GM12878 (cell line): ENCODE data around the gene AP1M2. TPM values are rescaled to one million over a fixed set of nuclear protein-coding genes. Genes with fewer than 3 reads are reported as not detected.

Experiments
- ATAC-seq: fragments of 200-7000 bp; cut with Tn5 transposase; 3 replicates; pipeline ENCODE4 v1.9.1; 2020; ENCODE audit warnings: mild to moderate bottlenecking, moderate library complexity
- BruUV-seq: library from RNA; stranded (reverse); fragments of 400-500 nt; replicated peaks from 2 replicates; lab custom pipeline; 2021; lab: Mats Ljungman, UMichigan
- CTCF ChIA-PET: fragments of 300-600 bp; sonication (Branson Sonifier 250); formaldehyde crosslinking; extraction: SDS; loops from one replicate; lab custom pipeline; 2021; ENCODE audit warnings: inconsistent platforms; lab: Yijun Ruan, JAX
- POLR2A ChIA-PET: fragments of 350-600 bp; formaldehyde crosslinking; extraction: SDS; loops from one replicate; lab custom pipeline; 2021; ENCODE audit warnings: inconsistent platforms; lab: Charles Lee
- RAD21 ChIA-PET: fragments of 300-600 bp; sonication (Branson Sonifier 250); formaldehyde crosslinking; loops from one replicate; lab custom pipeline; 2023; ENCODE audit warnings: antibody characterized with exemption; ENCODE audit not compliant: unreplicated experiment; lab: Charles Lee
- SMC1A ChIA-PET: fragments of 300-600 bp; sonication (Branson Sonifier 250); formaldehyde crosslinking; loops from one replicate; lab custom pipeline; 2023; ENCODE audit not compliant: unreplicated experiment, uncharacterized antibody; lab: Charles Lee
- DNase-seq: peaks from one replicate; pipeline ENCODE4 v3.0.0-alpha.2; 2011; ENCODE audit warnings: low read depth, low spot score
- FAIRE-seq: peaks from 3 replicates; lab custom pipeline; 2011; peaks lifted over from hg19 to GRCh38; lab: Jason Lieb, UNC
- H2AFZ ChIP-seq: 2 replicates; pipeline ENCODE4 v1.6.0; 2011; ENCODE audit warnings: low read depth, low read length, control low read depth; ENCODE audit not compliant: control insufficient read depth
- H3K27ac ChIP-seq: 2 replicates; pipeline ENCODE4 v1.5.1; 2011; ENCODE audit warnings: control low read depth; ENCODE audit not compliant: control insufficient read depth, insufficient read depth
- H3K27me3 ChIP-seq, 2 experiments: replicated peaks in 1 of 2; 2 replicates each; pipeline versions ENCODE4 v1.6.0 to v1.6.1; 2011; ENCODE audit warnings: low read length in 1 of 2; ENCODE audit not compliant: control insufficient read depth in 2 of 2, insufficient read depth in 2 of 2
- H3K36me3 ChIP-seq, 2 experiments: 2 replicates each; pipeline ENCODE4 v1.5.1; 2011; ENCODE audit warnings: low read length in 1 of 2; ENCODE audit not compliant: control insufficient read depth in 2 of 2, insufficient read depth in 2 of 2
- H3K4me1 ChIP-seq: 2 replicates; pipeline ENCODE4 v1.6.1; 2011; ENCODE audit warnings: mild to moderate bottlenecking, low read length, moderate library complexity, mixed read lengths; ENCODE audit not compliant: control insufficient read depth, insufficient read depth
- H3K4me2 ChIP-seq: 2 replicates; pipeline ENCODE4 v1.6.0; 2011; ENCODE audit warnings: control low read depth; ENCODE audit not compliant: control insufficient read depth, insufficient read depth
- H3K4me3 ChIP-seq: fragments of 200-600 bp; sonication (generic); 2 replicates; pipeline ENCODE4 v1.5.1; 2016
- H3K79me2 ChIP-seq: 2 replicates; pipeline ENCODE4 v1.6.0; 2011; ENCODE audit warnings: low read length; ENCODE audit not compliant: control insufficient read depth, insufficient read depth
- H3K9ac ChIP-seq: 2 replicates; pipeline ENCODE4 v1.8.0; 2011; ENCODE audit warnings: low read length, control low read depth, mixed read lengths; ENCODE audit not compliant: control insufficient read depth, insufficient read depth
- H3K9me3 ChIP-seq: replicated peaks from 3 replicates; pipeline ENCODE4 v1.5.1; 2011; ENCODE audit warnings: mild to moderate bottlenecking, low read length; ENCODE audit not compliant: control insufficient read depth, insufficient read depth
- H4K20me1 ChIP-seq: 2 replicates; pipeline ENCODE4 v1.6.0; 2011; ENCODE audit not compliant: control insufficient read depth, insufficient read depth
- ESRRA ChIP-seq: IDR thresholded peaks from 2 replicates; pipeline ENCODE4 v1.6.1; 2012; ENCODE audit warnings: mild to moderate bottlenecking, low read length, improper control_type of control experiment
- IKZF1 ChIP-seq: fragments of 450-650 bp; conservative IDR thresholded peaks from 2 replicates; pipeline ENCODE4 v1.6.1; 2017; ENCODE audit warnings: antibody characterized with exemption, mild to moderate bottlenecking
- MLLT1 ChIP-seq: fragments of 450-650 bp; IDR thresholded peaks from 2 replicates; pipeline ENCODE4 v1.6.1; 2016; ENCODE audit warnings: mild to moderate bottlenecking
- RELB ChIP-seq: fragments of 450-650 bp; IDR thresholded peaks from 2 replicates; pipeline ENCODE4 v1.6.1; 2017; ENCODE audit warnings: low read depth, mild to moderate bottlenecking, moderate library complexity
- SMAD1 ChIP-seq: fragments of 450-650 bp; IDR thresholded peaks from 2 replicates; pipeline ENCODE4 v1.6.1; 2018; ENCODE audit warnings: mild to moderate bottlenecking, low read depth; ENCODE audit not compliant: partially characterized antibody
- SPI1 ChIP-seq: IDR thresholded peaks from 2 replicates; pipeline ENCODE4 v1.6.1; 2011; ENCODE audit warnings: low read depth, mild to moderate bottlenecking, low read length, moderate library complexity, borderline replicate concordance; ENCODE audit not compliant: insufficient read depth
- YY1 ChIP-seq: IDR thresholded peaks from 2 replicates; pipeline ENCODE4 v1.6.1; 2011; ENCODE audit warnings: low read depth, mild to moderate bottlenecking, low read length
- ZBTB11 ChIP-seq: fragments of 450-650 bp; formaldehyde crosslinking; IDR thresholded peaks from 2 replicates; pipeline ENCODE4 v1.5.0; 2022; ENCODE audit warnings: mild to moderate bottlenecking, missing genetic modification characterization
- WGBS: methylation state at CpG from one replicate; pipeline ENCODE4 v1.1.6; 2016; ENCODE audit warnings: low lambda C conversion rate; ENCODE audit not compliant: insufficient replicate concordance, insufficient coverage; ENCODE audit errors: missing lambda C conversion rate; 5-methylcytosine and 5-hydroxymethylcytosine counted together
- in situ Hi-C: fragments of 300-500 bp; cut with MboI; formaldehyde crosslinking; loops from 9 replicates; pipeline ENCODE4 v1.14.3; 2018; ENCODE audit warnings: mixed read lengths
- intact Hi-C: fragments of 100-400 bp; cut with micrococcal nuclease; formaldehyde crosslinking; loops from one replicate; pipeline ENCODE4 v1.14.2; 2022; ENCODE audit not compliant: unreplicated experiment
- polyA plus RNA-seq, 11 experiments: library from polyadenylated mRNA; depleted of rRNA in 4 of 11; unstranded in 6 of 11; stranded (reverse) in 5 of 11; fragments of >200 nt; fragmentation: Nextera tagmentation in 4 of 11; fragmentation: Illumina TruSeq in 1 of 11; extraction: Ambion mirVana in 4 of 11; extraction: Trizol in 1 of 11; gene quantifications; 1 replicate in 1 of 11; 2 replicates in 10 of 11; pipeline versions ENCODE4 v1.2.1 to v1.2.3, GENCODE V29; 2011 to 2016; ENCODE audit warnings: inconsistent platforms in 2 of 11, missing spikeins in 2 of 11, low read depth in 1 of 11
- total RNA-seq, 4 experiments: library from RNA; depleted of rRNA in 3 of 4; stranded (reverse); fragments of >200 nt in 3 of 4; fragmentation: Illumina TruSeq in 1 of 4; extraction: Trizol in 1 of 4; gene quantifications; 2 replicates each; pipeline versions ENCODE4 v1.2.1 to v1.2.3, GENCODE V29; 2013 to 2021

AP1M2 gene
- total and polyA plus RNA-seq, 10 of the 15 experiments (the other 5 are each of a cell fraction or from before 2014, with no cell fraction given): 0.72 TPM; not detected in 9

- TF ChIP-seq RELB (no peak), YY1 (peak; percentile 47; the same call in 1 of the 2 replicates), SPI1 (peak; percentile 57), IKZF1 (peak; percentile 17; the same call in 1 of the 2 replicates), MLLT1 (0 out of 2 replicates have a peak, but pooled peaks have one; percentile 25)
Measured at GRCh38 chr19:10553943-10554381, 33.1 kb downstream of the AP1M2 start (continued).

- Histone ChIP-seq H3K27me3 (no peaks in the 10 kb centered on the region), H3K36me3 (peaks cover 26 to 27% of the 10 kb centered on the region in 2 experiments), H4K20me1 (no peaks in the 10 kb centered on the region), H3K9ac (peak overlapping the region; percentile 65; the same call in 1 of the 2 replicates), H3K27ac (peak overlapping the region; percentile 65), H3K4me3 (no peak overlapping the region), H3K4me1 (peaks cover 46% of the 10 kb centered on the region), H3K79me2 (no peaks in the 10 kb centered on the region; the same call in 1 of the 2 replicates), H2AFZ (no peak overlapping the region), H3K9me3 (no peaks in the 10 kb centered on the region; the same call in 2 of the 3 replicates), H3K4me2 (peak overlapping the region; percentile 62; the same call in 1 of the 2 replicates)
- intact Hi-C loops (no loop called here), in situ Hi-C loops (no loop called here)
- ChIA-PET CTCF (interaction anchor here (0.6 to 2.1 kb wide), 10 partner anchors 12 to 94 kb away, joined by 3 to 6 read pairs (median 4); partner anchors contain the start of gene KRI1), SMC1A (interaction anchor here (0.9 to 1.1 kb wide), 3 partner anchors 28 to 51 kb away, joined by 3 to 4 read pairs (median 3); no protein-coding TSS in a partner anchor), RAD21 (interaction anchor here (1.3 to 2.0 kb wide), 4 partner anchors 10 to 15 kb away, joined by 4 to 8 read pairs (median 5); partner anchors contain the start of gene KRI1), POLR2A (interaction anchor here (0.6 to 1.6 kb wide), 4 partner anchors 10 to 409 kb away, joined by 3 to 5 read pairs (median 4); no protein-coding TSS in a partner anchor)
- TF ChIP-seq ZBTB11 (CRISPR knock-in tag): no peak
- no peak for TF ChIP-seq ESRRA
- no peak for TF ChIP-seq SMAD1
- ATAC-seq (no peak), DNase-seq (no peak), FAIRE-seq (peak; percentile 7)
- WGBS: 62% methylated on average over 13 of the region's 13 CpGs
- TSS peak; percentile 83 for BruUV-seq
Measured at GRCh38 chr19:10553087-10553667, 33.9 kb downstream of the AP1M2 start.
